HCT116 (cell line): Measurements from ENCODE around the gene SHISA6. TPM values are rescaled to one million over a fixed set of nuclear protein-coding genes. Genes with fewer than 3 reads are reported as not detected.

Experiments
- ATAC-seq: fragments of 200-7000 bp; cut with Tn5 transposase; 2 replicates; pipeline ENCODE4 v1.9.1; 2020; ENCODE audit warnings: mild to moderate bottlenecking, moderate library complexity
- BruUV-seq: library from RNA; stranded (reverse); fragments of 400-500 nt; replicated peaks from 2 replicates; lab custom pipeline; 2021; lab: Mats Ljungman, UMichigan
- CTCF ChIA-PET: fragments of 300-600 bp; sonication (Branson Sonifier 250); formaldehyde crosslinking; loops from one replicate; lab custom pipeline; 2021; ENCODE audit warnings: antibody characterized with exemption; lab: Charles Lee
- POLR2A ChIA-PET: fragments of 300-600, 350-600 bp; sonication (Branson Sonifier 250); formaldehyde crosslinking; loops from one replicate; lab custom pipeline; 2021; ENCODE audit warnings: antibody characterized with exemption; lab: Charles Lee
- RAD21 ChIA-PET, 2 experiments: fragments of 300-600 bp; sonication (Branson Sonifier 250); formaldehyde crosslinking; loops; one replicate each; lab custom pipeline; 2023; ENCODE audit warnings: low total read pairs in 2 of 2; ENCODE audit not compliant: uncharacterized antibody in 2 of 2, unreplicated experiment in 2 of 2, low non-redundant PET in 1 of 2; lab: Charles Lee
- DNase-seq: peaks from one replicate; pipeline ENCODE4 v3.0.0-alpha.2; 2010; ENCODE audit warnings: low read depth, low spot score
- H2AFZ ChIP-seq: fragments of 200-600 bp; shearing (Covaris generic), sonication (generic); 2 replicates; pipeline ENCODE4 v1.6.1; 2017; ENCODE audit warnings: low read depth, mixed run types, mixed read lengths, antibody characterized with exemption, low read length; ENCODE audit not compliant: poor library complexity, severe bottlenecking
- H3K27ac ChIP-seq: 2 replicates; pipeline ENCODE4 v1.5.1; 2012; ENCODE audit warnings: low read depth, low read length
- H3K27me3 ChIP-seq: fragments of 200-600 bp; sonication (generic); 2 replicates; pipeline ENCODE4 v1.6.1; 2016; ENCODE audit warnings: mixed run types, low read length, mixed read lengths; ENCODE audit not compliant: insufficient read depth
- H3K36me3 ChIP-seq, 2 experiments: fragments of 200-500 bp in 1 of 2; fragments of 200-600 bp in 1 of 2; sonication (Bioruptor generic) in 1 of 2; sonication (generic) in 1 of 2; 2 replicates each; pipeline versions ENCODE4 v1.5.1 to v1.6.1; 2014 to 2016; ENCODE audit warnings: low read length in 2 of 2, inconsistent platforms in 1 of 2, mixed read lengths in 1 of 2, mixed run types in 1 of 2; ENCODE audit not compliant: insufficient read depth in 2 of 2, control insufficient read depth in 1 of 2
- H3K4me1 ChIP-seq, 2 experiments: fragments of 200-600 bp in 1 of 2; sonication (generic) in 1 of 2; 2 replicates each; pipeline versions ENCODE4 v1.5.1 to v1.6.1; 2012 to 2017; ENCODE audit warnings: low read length in 2 of 2, inconsistent platforms in 1 of 2, mild to moderate bottlenecking in 1 of 2, mixed read lengths in 1 of 2, mixed run types in 1 of 2, moderate library complexity in 1 of 2; ENCODE audit not compliant: insufficient read depth in 2 of 2, control insufficient read depth in 1 of 2
- H3K4me2 ChIP-seq: fragments of 200-600 bp; sonication (generic); 2 replicates; pipeline ENCODE4 v1.6.1; 2017; ENCODE audit warnings: mixed run types, low read length, mixed read lengths
- H3K4me3 ChIP-seq, 2 experiments: fragments of 200-600 bp in 1 of 2; sonication (generic) in 1 of 2; replicated peaks in 1 of 2; 2 replicates each; pipeline ENCODE4 v1.5.1; 2011 to 2016; ENCODE audit warnings: low read length in 2 of 2, control low read depth in 1 of 2, low read depth in 1 of 2, mild to moderate bottlenecking in 1 of 2, mixed read lengths in 1 of 2, mixed run types in 1 of 2
- H3K79me2 ChIP-seq: fragments of 200-600 bp; sonication (generic); 2 replicates; pipeline ENCODE4 v1.6.1; 2017; ENCODE audit warnings: mild to moderate bottlenecking, mixed run types, low read length, moderate library complexity, mixed read lengths; ENCODE audit not compliant: insufficient read depth
- H3K9ac ChIP-seq: fragments of 200-600 bp; sonication (generic); 2 replicates; pipeline ENCODE4 v1.6.1; 2016; ENCODE audit warnings: low read length, mixed read lengths
- H3K9me2 ChIP-seq: fragments of 200-600 bp; sonication (generic), shearing (Covaris generic); 2 replicates; pipeline ENCODE4 v1.6.1; 2017; ENCODE audit warnings: mixed run types, mild to moderate bottlenecking, moderate library complexity; ENCODE audit not compliant: insufficient read depth
- H3K9me3 ChIP-seq, 2 experiments: fragments of 200-500 bp in 1 of 2; fragments of 200-600 bp in 1 of 2; sonication (Bioruptor generic) in 1 of 2; sonication (generic) in 1 of 2; 2 replicates each; pipeline ENCODE4 v1.6.1; 2014 to 2017; ENCODE audit warnings: low read length in 2 of 2, mixed read lengths in 2 of 2, inconsistent platforms in 1 of 2, low read depth in 1 of 2, mild to moderate bottlenecking in 1 of 2, mixed run types in 1 of 2, moderate library complexity in 1 of 2; ENCODE audit not compliant: control insufficient read depth in 1 of 2, insufficient read depth in 1 of 2
- H4K20me1 ChIP-seq: fragments of 200-600 bp; sonication (generic), shearing (Covaris generic); 2 replicates; pipeline ENCODE4 v1.6.1; 2017; ENCODE audit warnings: mixed run types, mild to moderate bottlenecking, moderate library complexity; ENCODE audit not compliant: insufficient read depth
- CEBPB ChIP-seq: IDR thresholded peaks from 2 replicates; pipeline ENCODE4 v1.6.1; 2012; ENCODE audit warnings: low read depth
- EZH2phosphoT487 ChIP-seq: fragments of 200-600 bp; IDR thresholded peaks from 2 replicates; pipeline ENCODE4 v1.6.1; 2018; ENCODE audit warnings: antibody characterized with exemption, borderline replicate concordance
- FOSL1 ChIP-seq: IDR thresholded peaks from 2 replicates; pipeline ENCODE4 v1.6.1; 2012; ENCODE audit warnings: low read depth
- JUND ChIP-seq: IDR thresholded peaks from 2 replicates; pipeline ENCODE4 v1.6.1; 2012
- POLR2A ChIP-seq: IDR thresholded peaks from 2 replicates; pipeline ENCODE4 v1.7.0; 2011; ENCODE audit warnings: borderline replicate concordance; ENCODE audit not compliant: insufficient read depth, insufficient read length; ENCODE audit errors: extremely low read depth
- POLR2AphosphoS5 ChIP-seq: IDR thresholded peaks from 2 replicates; pipeline ENCODE4 v1.6.1; 2011; ENCODE audit warnings: mild to moderate bottlenecking, low read depth, low read length, moderate library complexity
- RAD21 ChIP-seq: IDR thresholded peaks from 2 replicates; pipeline ENCODE4 v1.6.1; 2012; ENCODE audit warnings: low read depth, mild to moderate bottlenecking
- TCF7L2 ChIP-seq: IDR thresholded peaks from 2 replicates; pipeline ENCODE4 v1.7.0; 2011; ENCODE audit warnings: borderline replicate concordance, inconsistent platforms; ENCODE audit not compliant: insufficient read depth, insufficient read length; ENCODE audit errors: extremely low read depth
- YY1 ChIP-seq: IDR thresholded peaks from 2 replicates; pipeline ENCODE4 v1.6.1; 2011; ENCODE audit warnings: low read length, low read depth, moderate library complexity, mild to moderate bottlenecking; ENCODE audit not compliant: insufficient replicate concordance; ENCODE audit errors: extremely low read depth
- intact Hi-C: fragments of 100-400 bp; cut with micrococcal nuclease; formaldehyde crosslinking; loops from 2 replicates; pipeline ENCODE4 v1.10.0; 2022
- total RNA-seq: library from RNA; stranded (reverse); gene quantifications from one replicate; pipeline ENCODE4 v1.2.1, GENCODE V29; 2021; ENCODE audit not compliant: unreplicated experiment
- TF ChIP-seq, protein P1 (sequence below): IDR thresholded peaks from 2 replicates; pipeline ENCODE4 v1.6.1; 2011; ENCODE audit warnings: mild to moderate bottlenecking, low read length, moderate library complexity; ENCODE audit not compliant: insufficient replicate concordance; ENCODE audit errors: extremely low read depth
- TF ChIP-seq, protein P2 (sequence below), 3 experiments: fragments of 200-600 bp in 1 of 3; sonication (generic) in 1 of 3; IDR thresholded peaks in 2 of 3; conservative IDR thresholded peaks in 1 of 3; 2 replicates each; pipeline ENCODE4 v1.5.1; 2012 to 2017; ENCODE audit warnings: low read depth in 2 of 3, low read length in 2 of 3, antibody characterized with exemption in 1 of 3, borderline replicate concordance in 1 of 3, control low read depth in 1 of 3, mild to moderate bottlenecking in 1 of 3, mixed read lengths in 1 of 3, mixed run types in 1 of 3, moderate library complexity in 1 of 3; ENCODE audit not compliant: insufficient read depth in 1 of 3
- TF ChIP-seq, protein P3 (sequence below): IDR thresholded peaks from 2 replicates; pipeline ENCODE4 v1.6.1; 2012
- TF ChIP-seq, protein P4 (sequence below): IDR thresholded peaks from 2 replicates; pipeline ENCODE4 v1.6.1; 2012

Gene SHISA6
- total RNA-seq, 1 experiment from 2014 or later, result not detected

DNA sequence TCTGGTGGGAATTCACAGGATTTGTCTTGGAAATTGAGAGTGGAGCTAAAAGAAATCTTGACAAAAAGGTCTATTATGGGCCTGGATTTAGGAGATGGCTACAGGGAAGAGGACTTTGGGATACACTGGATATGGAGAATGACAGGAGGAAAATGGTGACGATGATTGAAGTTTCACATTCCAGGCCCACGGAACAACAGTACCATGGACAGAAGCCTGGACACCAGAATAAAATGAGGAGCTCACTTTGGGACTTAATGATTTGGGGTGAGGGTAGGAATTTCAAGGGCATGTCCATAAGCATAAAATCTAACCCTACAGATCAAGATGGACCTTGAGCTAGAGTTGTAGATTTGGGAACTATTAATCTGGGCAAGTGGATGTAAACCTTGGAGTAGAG is 309.4 kb downstream of the SHISA6 start:
- peaks cover 0 to 14% of the 10 kb centered on the region in 2 experiments; a peak in 2 of 4 replicates for H3K9me3 ChIP-seq
- DNase-seq, result no peak
- H3K27ac ChIP-seq, result no peak overlapping the region
- CTCF ChIA-PET, result no interaction called here
- intact Hi-C loops, result no loop called here
- POLR2A ChIA-PET, result no interaction called here
- H3K4me3 ChIP-seq, result no peak overlapping the region
- no peaks in the 10 kb centered on the region for H3K79me2 ChIP-seq
- TF ChIP-seq POLR2A (no peak), POLR2AphosphoS5 (no peak), EZH2phosphoT487 (no peak), YY1 (no peak)
- TF ChIP-seq, protein P1, sequence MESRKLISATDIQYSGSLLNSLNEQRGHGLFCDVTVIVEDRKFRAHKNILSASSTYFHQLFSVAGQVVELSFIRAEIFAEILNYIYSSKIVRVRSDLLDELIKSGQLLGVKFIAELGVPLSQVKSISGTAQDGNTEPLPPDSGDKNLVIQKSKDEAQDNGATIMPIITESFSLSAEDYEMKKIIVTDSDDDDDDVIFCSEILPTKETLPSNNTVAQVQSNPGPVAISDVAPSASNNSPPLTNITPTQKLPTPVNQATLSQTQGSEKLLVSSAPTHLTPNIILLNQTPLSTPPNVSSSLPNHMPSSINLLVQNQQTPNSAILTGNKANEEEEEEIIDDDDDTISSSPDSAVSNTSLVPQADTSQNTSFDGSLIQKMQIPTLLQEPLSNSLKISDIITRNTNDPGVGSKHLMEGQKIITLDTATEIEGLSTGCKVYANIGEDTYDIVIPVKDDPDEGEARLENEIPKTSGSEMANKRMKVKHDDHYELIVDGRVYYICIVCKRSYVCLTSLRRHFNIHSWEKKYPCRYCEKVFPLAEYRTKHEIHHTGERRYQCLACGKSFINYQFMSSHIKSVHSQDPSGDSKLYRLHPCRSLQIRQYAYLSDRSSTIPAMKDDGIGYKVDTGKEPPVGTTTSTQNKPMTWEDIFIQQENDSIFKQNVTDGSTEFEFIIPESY, result no peak
- BruUV-seq, result no TSS peak
- H3K27me3 ChIP-seq, result no peaks in the 10 kb centered on the region
- H4K20me1 ChIP-seq, result no peaks in the 10 kb centered on the region
- H3K36me3 ChIP-seq, result no peaks in the 10 kb centered on the region
- no peak overlapping the region for H3K9ac ChIP-seq
- H3K9me2 ChIP-seq, result no peaks in the 10 kb centered on the region
- no peak overlapping the region for H3K4me2 ChIP-seq
- no peak for ATAC-seq
- H3K4me1 ChIP-seq, result no peaks in the 10 kb centered on the region
- RAD21 ChIA-PET, result no interaction called here
- no peak overlapping the region for H2AFZ ChIP-seq

DNA sequence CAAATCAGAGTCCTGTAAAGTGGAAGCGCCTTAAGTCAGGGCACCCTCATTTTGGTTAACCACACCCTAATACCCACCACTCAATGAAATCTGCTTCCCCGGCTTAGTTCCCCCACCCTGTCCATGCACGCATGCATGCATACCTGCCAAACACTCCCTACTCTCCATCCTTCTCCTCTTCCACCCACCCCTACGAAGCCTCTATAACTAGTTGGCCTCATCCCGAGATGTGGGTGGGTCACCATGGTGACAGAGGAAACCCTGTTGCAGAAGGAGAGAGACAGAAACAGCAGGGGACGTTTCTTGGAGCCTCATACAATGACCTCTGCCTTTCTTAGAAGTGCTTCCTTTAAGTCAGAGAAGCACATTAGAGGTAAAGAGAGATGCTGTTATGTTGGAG is 310.4 kb downstream of the SHISA6 start:
- intact Hi-C loops, result no loop called here
- Histone ChIP-seq H3K4me2 (no peak overlapping the region), H3K79me2 (no peaks in the 10 kb centered on the region), H3K36me3 (no peaks in the 10 kb centered on the region), H3K4me1 (no peaks in the 10 kb centered on the region), H3K9me3 (peaks cover 0 to 14% of the 10 kb centered on the region in 2 experiments; a peak in 2 of 4 replicates), H3K9ac (no peak overlapping the region), H3K27me3 (no peaks in the 10 kb centered on the region)
- ATAC-seq, result no peak
- no TSS peak for BruUV-seq
- no peak for DNase-seq
- CTCF ChIA-PET, result no interaction called here
- TF ChIP-seq RAD21 (no peak), CEBPB (no peak), FOSL1 (no peak), POLR2AphosphoS5 (no peak), JUND (no peak), TCF7L2 (no peak)
- TF ChIP-seq, protein P2, sequence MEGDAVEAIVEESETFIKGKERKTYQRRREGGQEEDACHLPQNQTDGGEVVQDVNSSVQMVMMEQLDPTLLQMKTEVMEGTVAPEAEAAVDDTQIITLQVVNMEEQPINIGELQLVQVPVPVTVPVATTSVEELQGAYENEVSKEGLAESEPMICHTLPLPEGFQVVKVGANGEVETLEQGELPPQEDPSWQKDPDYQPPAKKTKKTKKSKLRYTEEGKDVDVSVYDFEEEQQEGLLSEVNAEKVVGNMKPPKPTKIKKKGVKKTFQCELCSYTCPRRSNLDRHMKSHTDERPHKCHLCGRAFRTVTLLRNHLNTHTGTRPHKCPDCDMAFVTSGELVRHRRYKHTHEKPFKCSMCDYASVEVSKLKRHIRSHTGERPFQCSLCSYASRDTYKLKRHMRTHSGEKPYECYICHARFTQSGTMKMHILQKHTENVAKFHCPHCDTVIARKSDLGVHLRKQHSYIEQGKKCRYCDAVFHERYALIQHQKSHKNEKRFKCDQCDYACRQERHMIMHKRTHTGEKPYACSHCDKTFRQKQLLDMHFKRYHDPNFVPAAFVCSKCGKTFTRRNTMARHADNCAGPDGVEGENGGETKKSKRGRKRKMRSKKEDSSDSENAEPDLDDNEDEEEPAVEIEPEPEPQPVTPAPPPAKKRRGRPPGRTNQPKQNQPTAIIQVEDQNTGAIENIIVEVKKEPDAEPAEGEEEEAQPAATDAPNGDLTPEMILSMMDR (IDR thresholded peaks at IDR 0.05 in 2 of 3, conservative IDR thresholded peaks at IDR 0.05 in 1 of 3; ENCODE audit: borderline replicate concordance in 1 of 3, insufficient read depth in 1 of 3, low read depth in 2 of 3, low read length in 2 of 3), result no peak
- TF ChIP-seq, protein P3, sequence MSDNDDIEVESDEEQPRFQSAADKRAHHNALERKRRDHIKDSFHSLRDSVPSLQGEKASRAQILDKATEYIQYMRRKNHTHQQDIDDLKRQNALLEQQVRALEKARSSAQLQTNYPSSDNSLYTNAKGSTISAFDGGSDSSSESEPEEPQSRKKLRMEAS, result no peak
- TF ChIP-seq, protein P4, sequence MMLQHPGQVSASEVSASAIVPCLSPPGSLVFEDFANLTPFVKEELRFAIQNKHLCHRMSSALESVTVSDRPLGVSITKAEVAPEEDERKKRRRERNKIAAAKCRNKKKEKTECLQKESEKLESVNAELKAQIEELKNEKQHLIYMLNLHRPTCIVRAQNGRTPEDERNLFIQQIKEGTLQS, result no peak
- TF ChIP-seq, all 23 proteins: peak for 0
- Histone ChIP-seq H4K20me1 (no peaks in the 10 kb centered on the region), H3K9me2 (no peaks in the 10 kb centered on the region), H3K27ac (no peak overlapping the region), H2AFZ (no peak overlapping the region), H3K4me3 (no peak overlapping the region)
- ChIA-PET RAD21 (no interaction called here), POLR2A (no interaction called here)
